Peyer's patch (tissue), 4 donors: ENCODE results near the gene DDAH1. TPM values are rescaled to one million over a fixed set of nuclear protein-coding genes. Genes with fewer than 3 reads are reported as not detected.

ENCODE experiments used
- DNase-seq, 3 donors: peaks; one replicate each; pipeline ENCODE4 v3.0.0-alpha.2; 2017 to 2019
- H3K27ac ChIP-seq, 4 donors: fragments of 200-600 bp; sonication (generic); one replicate each; pipeline ENCODE4 v1.5.1; 2016 to 2019
- H3K27me3 ChIP-seq, 2 donors: fragments of 200-600 bp; sonication (generic); one replicate each; pipeline ENCODE4 v1.5.1; 2019
- H3K36me3 ChIP-seq, 3 donors: fragments of 200-600 bp; sonication (generic); one replicate each; pipeline ENCODE4 v1.5.1; 2016 to 2019
- H3K4me1 ChIP-seq, 4 donors: fragments of 200-600 bp; sonication (generic); one replicate each; pipeline ENCODE4 v1.5.1; 2016 to 2019
- H3K4me3 ChIP-seq, 4 donors: fragments of 200-600 bp; sonication (generic); 1 replicate in 3 of 4; 2 replicates in 1 of 4; pipeline ENCODE4 v1.5.1; 2016 to 2019; ENCODE audit warnings: mild to moderate bottlenecking in 1 of 4
- H3K9me3 ChIP-seq, 4 donors: fragments of 200-600 bp; sonication (generic); one replicate each; pipeline ENCODE4 v1.5.1; 2016 to 2019; ENCODE audit warnings: mild to moderate bottlenecking in 1 of 4
- POLR2A ChIP-seq, 2 donors: fragments of 450-650 bp; IDR thresholded peaks; one replicate each; pipeline ENCODE4 v1.5.1; 2017; ENCODE audit warnings: antibody characterized with exemption in 2 of 2, mild to moderate bottlenecking in 2 of 2, moderate library complexity in 2 of 2
- total RNA-seq, 4 donors: library from RNA; depleted of rRNA; stranded (reverse); fragments of >200 nt; gene quantifications; one replicate each; pipeline ENCODE4 v1.1.0, GENCODE V29; 2016
- TF ChIP-seq, protein P1 (sequence below), 6 experiments: fragments of 450-650 bp in 4 of 6; fragments of 200-600 bp in 2 of 6; sonication (generic) in 1 of 6; IDR thresholded peaks; one replicate each; pipeline ENCODE4 v1.5.1; 2017 to 2019; ENCODE audit warnings: antibody characterized with exemption in 6 of 6, mild to moderate bottlenecking in 3 of 6, moderate library complexity in 1 of 6

Gene DDAH1
- total RNA-seq, 4 donors from 2014 or later: 40.8 to 60.2 (median 51.2) TPM

DNA sequence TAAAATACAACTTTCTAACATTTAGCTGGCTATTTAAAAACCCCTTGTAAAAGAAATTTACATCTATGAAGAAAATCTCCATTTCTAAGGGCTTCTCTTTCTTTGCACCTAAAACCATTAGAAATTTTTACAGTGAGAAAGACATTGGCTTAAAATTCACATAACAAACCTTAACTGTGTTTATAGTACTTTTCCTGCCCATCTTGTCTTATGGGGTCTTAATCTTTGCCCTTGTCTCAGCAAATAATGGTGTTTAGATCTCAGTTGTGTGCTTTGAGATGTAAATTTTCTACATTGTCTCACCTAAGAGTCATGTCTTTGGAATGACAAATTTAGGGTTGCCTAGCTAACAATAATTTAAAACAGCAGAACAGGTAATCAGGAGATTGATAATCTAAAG lies 71.5 kb downstream of the DDAH1 start:
- Histone ChIP-seq H3K27ac (no peak overlapping the region), H3K27me3 (no peaks in the 10 kb centered on the region), H3K36me3 (no peaks in the 10 kb centered on the region), H3K9me3 (no peaks in the 10 kb centered on the region), H3K4me3 (no peak overlapping the region), H3K4me1 (no peaks in the 10 kb centered on the region)
- no peak for DNase-seq
- no peak for TF ChIP-seq POLR2A (IDR thresholded peaks at IDR 0.05)
- TF ChIP-seq, protein P1, sequence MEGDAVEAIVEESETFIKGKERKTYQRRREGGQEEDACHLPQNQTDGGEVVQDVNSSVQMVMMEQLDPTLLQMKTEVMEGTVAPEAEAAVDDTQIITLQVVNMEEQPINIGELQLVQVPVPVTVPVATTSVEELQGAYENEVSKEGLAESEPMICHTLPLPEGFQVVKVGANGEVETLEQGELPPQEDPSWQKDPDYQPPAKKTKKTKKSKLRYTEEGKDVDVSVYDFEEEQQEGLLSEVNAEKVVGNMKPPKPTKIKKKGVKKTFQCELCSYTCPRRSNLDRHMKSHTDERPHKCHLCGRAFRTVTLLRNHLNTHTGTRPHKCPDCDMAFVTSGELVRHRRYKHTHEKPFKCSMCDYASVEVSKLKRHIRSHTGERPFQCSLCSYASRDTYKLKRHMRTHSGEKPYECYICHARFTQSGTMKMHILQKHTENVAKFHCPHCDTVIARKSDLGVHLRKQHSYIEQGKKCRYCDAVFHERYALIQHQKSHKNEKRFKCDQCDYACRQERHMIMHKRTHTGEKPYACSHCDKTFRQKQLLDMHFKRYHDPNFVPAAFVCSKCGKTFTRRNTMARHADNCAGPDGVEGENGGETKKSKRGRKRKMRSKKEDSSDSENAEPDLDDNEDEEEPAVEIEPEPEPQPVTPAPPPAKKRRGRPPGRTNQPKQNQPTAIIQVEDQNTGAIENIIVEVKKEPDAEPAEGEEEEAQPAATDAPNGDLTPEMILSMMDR (IDR thresholded peaks at IDR 0.05): no peak

DNA sequence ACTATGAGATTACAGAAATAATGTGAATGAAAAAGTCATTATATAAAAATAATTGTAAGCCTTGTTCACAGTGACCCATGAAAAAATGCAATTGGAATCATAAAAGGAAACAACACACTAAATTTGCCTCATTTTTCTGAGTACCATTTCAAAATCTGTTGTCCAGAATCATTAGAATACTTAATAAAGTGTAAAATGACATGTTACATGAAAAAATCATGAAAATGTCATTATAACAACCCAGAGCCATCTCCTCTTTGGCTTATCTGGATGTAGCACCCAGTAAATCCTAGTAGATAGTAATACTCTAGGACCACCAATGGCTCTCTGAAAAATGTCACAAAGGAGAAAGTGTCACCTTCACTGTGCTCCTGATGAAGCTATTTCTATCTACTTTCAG lies 76.5 kb downstream of the DDAH1 start:
- no peaks in the 10 kb centered on the region for H3K36me3 ChIP-seq
- TF ChIP-seq POLR2A (IDR thresholded peaks at IDR 0.05): no peak
- TF ChIP-seq, protein P1 (IDR thresholded peaks at IDR 0.05): no peak
- H3K9me3 ChIP-seq: no peaks in the 10 kb centered on the region
- no peaks in the 10 kb centered on the region for H3K4me1 ChIP-seq
- DNase-seq: no peak
- H3K4me3 ChIP-seq: no peak overlapping the region
- H3K27ac ChIP-seq: no peak overlapping the region
- no peaks in the 10 kb centered on the region for H3K27me3 ChIP-seq

DNA sequence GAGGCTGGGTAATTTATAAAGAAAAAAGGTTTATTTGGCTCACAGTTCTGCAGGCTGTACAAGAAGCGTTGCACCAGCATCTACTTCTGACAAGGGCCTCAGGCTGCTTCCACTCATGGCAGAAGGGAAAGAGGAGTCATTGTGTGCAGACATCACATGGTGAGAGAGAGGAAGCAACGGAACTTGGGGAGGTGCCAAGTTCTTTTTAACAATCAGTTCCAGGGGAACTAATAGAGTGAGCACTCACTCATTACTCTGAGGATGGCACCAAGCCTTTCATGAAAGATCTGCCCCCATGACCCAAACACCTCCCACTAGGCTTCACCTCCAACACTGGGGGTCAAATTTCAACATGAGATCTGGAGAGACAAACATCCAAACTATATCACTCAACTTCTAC lies 77.2 kb downstream of the DDAH1 start:
- H3K27me3 ChIP-seq: no peaks in the 10 kb centered on the region
- H3K4me3 ChIP-seq: no peak overlapping the region
- H3K9me3 ChIP-seq: peaks cover 0 to 4% (median 0%) of the 10 kb centered on the region in 4 donors
- H3K4me1 ChIP-seq: no peaks in the 10 kb centered on the region
- no peak overlapping the region for H3K27ac ChIP-seq
- TF ChIP-seq, protein P1 (IDR thresholded peaks at IDR 0.05): no peak
- no peak for TF ChIP-seq POLR2A (IDR thresholded peaks at IDR 0.05)
- no peak for DNase-seq
- H3K36me3 ChIP-seq: no peaks in the 10 kb centered on the region

DNA sequence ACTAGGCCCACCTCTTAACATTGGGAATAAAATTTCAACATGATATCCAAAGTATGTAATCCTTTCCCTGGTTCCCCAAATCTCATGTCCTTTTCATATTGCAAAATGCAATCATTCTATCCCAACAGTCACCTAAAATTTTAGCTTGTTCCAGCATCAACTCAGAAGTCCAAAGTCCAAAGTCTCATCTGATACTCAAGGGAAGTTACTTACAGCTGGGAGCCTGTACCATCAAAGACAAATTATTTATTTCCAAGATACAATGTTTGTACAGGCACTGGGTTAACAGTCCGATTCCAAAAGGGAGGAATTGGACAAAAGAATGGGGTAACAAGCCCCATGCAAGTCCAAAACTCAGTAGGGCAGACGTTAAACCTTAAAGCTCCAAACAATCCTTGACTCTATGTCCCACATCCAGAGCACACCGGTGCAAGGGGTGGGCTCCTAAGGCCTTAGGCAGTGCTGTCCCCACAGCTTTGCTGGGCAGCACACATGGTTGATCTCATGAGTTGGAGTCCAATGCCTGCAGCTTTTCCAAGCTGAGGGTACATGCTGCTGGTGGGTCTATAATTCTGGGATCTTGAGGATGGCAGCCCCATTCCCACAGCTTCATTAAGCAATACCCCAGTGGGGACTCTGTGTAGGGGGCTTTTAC lies 78.8 kb downstream of the DDAH1 start:
- H3K4me3 ChIP-seq: no peak overlapping the region
- no peaks in the 10 kb centered on the region for H3K36me3 ChIP-seq
- TF ChIP-seq POLR2A (IDR thresholded peaks at IDR 0.05): no peak
- TF ChIP-seq, protein P1 (IDR thresholded peaks at IDR 0.05): no peak
- H3K9me3 ChIP-seq: peaks cover 0 to 8% (median 0%) of the 10 kb centered on the region in 4 donors
- H3K27me3 ChIP-seq: no peaks in the 10 kb centered on the region
- no peak overlapping the region for H3K27ac ChIP-seq
- DNase-seq: no peak
- no peaks in the 10 kb centered on the region for H3K4me1 ChIP-seq

DNA sequence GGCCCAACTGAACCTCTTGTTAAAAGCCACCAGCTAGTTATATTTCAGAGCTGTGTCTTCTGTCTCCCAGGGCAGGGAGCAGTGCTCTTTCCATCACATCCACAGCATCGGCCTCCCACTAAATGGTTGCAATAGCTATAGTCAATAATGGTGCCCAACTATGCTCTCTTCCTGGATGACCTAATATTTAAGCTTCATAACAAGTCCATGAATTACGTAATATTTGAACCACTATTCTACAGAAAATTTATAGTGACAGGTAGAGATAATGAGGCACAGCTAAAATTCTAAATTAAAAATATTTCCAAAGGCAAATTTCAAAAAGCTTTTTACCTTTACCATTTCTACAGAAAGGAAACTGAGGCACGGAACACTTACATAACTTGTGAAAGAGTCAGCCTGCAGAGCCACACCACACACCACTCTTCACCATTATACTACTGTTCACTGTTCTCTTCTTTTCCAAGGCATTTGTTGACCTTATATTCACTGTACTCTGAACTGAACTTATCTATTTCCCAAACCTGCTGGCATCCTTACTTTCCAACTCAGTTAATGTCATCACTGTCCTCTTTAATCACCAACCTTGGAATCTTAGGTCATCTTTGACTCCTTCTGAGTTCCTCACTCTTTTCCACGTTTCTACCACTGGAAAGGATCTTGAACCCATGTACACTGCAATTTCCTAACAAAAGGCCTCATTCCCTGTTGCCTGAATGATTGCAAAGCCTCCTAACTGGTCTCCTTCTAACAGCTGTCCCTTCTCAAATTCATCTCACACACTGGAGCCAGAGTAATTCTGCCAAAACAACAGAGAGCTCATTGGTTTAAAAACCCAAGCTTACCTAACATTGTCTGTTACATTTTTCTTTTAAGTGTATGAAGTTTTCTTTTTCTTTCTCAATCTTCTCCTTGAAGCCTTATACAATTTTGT lies 85.5 kb downstream of the DDAH1 start:
- H3K36me3 ChIP-seq: no peaks in the 10 kb centered on the region
- TF ChIP-seq, protein P1 (IDR thresholded peaks at IDR 0.05): no peak
- TF ChIP-seq POLR2A (IDR thresholded peaks at IDR 0.05): no peak
- no peak for DNase-seq
- no peaks in the 10 kb centered on the region for H3K4me1 ChIP-seq
- no peaks in the 10 kb centered on the region for H3K27me3 ChIP-seq
- H3K4me3 ChIP-seq: no peak overlapping the region
- no peak overlapping the region for H3K27ac ChIP-seq
- peaks cover 0 to 8% (median 0%) of the 10 kb centered on the region in 4 donors for H3K9me3 ChIP-seq
